GM12875 (cell line): ENCODE measurements around the gene DNAAF5.

Source experiments
- H3K4me3 ChIP-seq: one replicate; pipeline ENCODE4 v1.5.1; 2011; ENCODE audit warnings: low read depth, low read length, control low read depth
- CTCF ChIP-seq: IDR thresholded peaks from 2 replicates; pipeline ENCODE4 v1.5.1; 2011; ENCODE audit warnings: low read depth, mild to moderate bottlenecking, control low read depth, inconsistent platforms, low read length, moderate library complexity, borderline replicate concordance; ENCODE audit not compliant: insufficient read depth

Gene DNAAF5

GRCh38 chr7:770336-770735 lies 43.8 kb downstream of the DNAAF5 start:
- no peak overlapping the region for H3K4me3 ChIP-seq
- no peak for TF ChIP-seq CTCF

GRCh38 chr7:770741-771166 lies 44.3 kb downstream of the DNAAF5 start:
- no peak for TF ChIP-seq CTCF
- no peak overlapping the region for H3K4me3 ChIP-seq

GRCh38 chr7:771234-772004 lies 44.9 kb downstream of the DNAAF5 start:
- no peak for TF ChIP-seq CTCF
- no peak overlapping the region for H3K4me3 ChIP-seq

- H3K4me3 ChIP-seq, result no peak overlapping the region
- TF ChIP-seq CTCF, result no peak
Measured at GRCh38 chr7:772005-772294, 45.5 kb downstream of the DNAAF5 start.

GRCh38 chr7:772392-772791 lies 45.9 kb downstream of the DNAAF5 start:
- no peak overlapping the region for H3K4me3 ChIP-seq
- no peak for TF ChIP-seq CTCF

GRCh38 chr7:772861-773621 lies 46.5 kb downstream of the DNAAF5 start:
- TF ChIP-seq CTCF, result no peak
- no peak overlapping the region for H3K4me3 ChIP-seq

GRCh38 chr7:773622-773915 lies 47.1 kb downstream of the DNAAF5 start:
- no peak for TF ChIP-seq CTCF
- no peak overlapping the region for H3K4me3 ChIP-seq
